Ovary (tissue), 3 donors: Measurements from ENCODE around the gene CLSTN1.

Experiments used
- CTCF ChIP-seq, 3 donors: fragments of 450-650 bp in 2 of 3; fragments of 200-600 bp in 1 of 3; IDR thresholded peaks; one replicate each; pipeline versions ENCODE4 v1.5.1 to v1.8.0; 2016 to 2022; ENCODE audit warnings: antibody characterized with exemption in 3 of 3, mild to moderate bottlenecking in 1 of 3
- EP300 ChIP-seq: sonication (generic); formaldehyde crosslinking; IDR thresholded peaks from one replicate; pipeline ENCODE4 v1.6.1; 2017; ENCODE audit warnings: antibody characterized with exemption
- POLR2A ChIP-seq: fragments of 450-650 bp; IDR thresholded peaks from one replicate; pipeline ENCODE4 v1.6.1; 2017; ENCODE audit warnings: antibody characterized with exemption, mild to moderate bottlenecking, moderate library complexity
- donor health status: DM: no; HTN: no; CAD: no.

- TF ChIP-seq POLR2A (no peak), CTCF (IDR thresholded peaks at IDR 0.05) (no peak), EP300 (no peak)
Observed at GRCh38 chr1:9736241-9736640, 87.5 kb downstream of the CLSTN1 start.
